IMR-90 (cell line): Measurements from ENCODE around the gene SLC17A8. TPM values are rescaled to one million over a fixed set of nuclear protein-coding genes. Genes with fewer than 3 reads are reported as not detected.

Experiments used
- ATAC-seq: fragments of 200-7000 bp; cut with Tn5 transposase; 2 replicates; pipeline ENCODE4 v1.9.1; 2020; ENCODE audit warnings: low read depth, mild to moderate bottlenecking, moderate library complexity
- BruUV-seq: library from RNA; stranded (reverse); fragments of 400-500 nt; replicated peaks from 2 replicates; lab custom pipeline; 2021; lab: Mats Ljungman, UMichigan
- CTCF ChIA-PET: fragments of 300-600 bp; formaldehyde crosslinking; extraction: SDS; loops from one replicate; lab custom pipeline; 2021; ENCODE audit warnings: antibody characterized with exemption; lab: Yijun Ruan, JAX
- POLR2A ChIA-PET: fragments of 300-600 bp; sonication (Branson Sonifier 250); formaldehyde crosslinking; loops from one replicate; lab custom pipeline; 2022; ENCODE audit warnings: antibody characterized with exemption; ENCODE audit not compliant: unreplicated experiment; lab: Charles Lee
- DNase-seq: peaks from one replicate; pipeline ENCODE4 v3.0.0; 2013
- H2AFZ ChIP-seq: replicated peaks from 2 replicates; pipeline ENCODE3; 2013; ENCODE audit warnings: low read length, mild to moderate bottlenecking; ENCODE audit not compliant: poor library complexity
- H2AK5ac ChIP-seq: 2 replicates; pipeline ENCODE4 v1.6.1; 2013; ENCODE audit warnings: low read depth, low read length, inconsistent platforms
- H2AK9ac ChIP-seq: replicated peaks from 2 replicates; pipeline ENCODE3; 2013; ENCODE audit warnings: mild to moderate bottlenecking, low read depth, low read length, moderate library complexity; ENCODE audit not compliant: poor library complexity
- H2BK120ac ChIP-seq: 2 replicates; pipeline ENCODE4 v1.6.1; 2013; ENCODE audit warnings: low read depth, low read length, inconsistent platforms
- H2BK15ac ChIP-seq: 3 replicates; pipeline ENCODE4 v1.6.1; 2013; ENCODE audit warnings: low read depth, low read length, inconsistent platforms
- H2BK20ac ChIP-seq: 2 replicates; pipeline ENCODE4 v1.6.1; 2013; ENCODE audit warnings: low read depth, mild to moderate bottlenecking, inconsistent platforms, low read length, moderate library complexity
- H2BK5ac ChIP-seq: 2 replicates; pipeline ENCODE4 v1.6.1; 2013; ENCODE audit warnings: mild to moderate bottlenecking, low read depth, low read length, inconsistent platforms; ENCODE audit not compliant: poor library complexity, severe bottlenecking
- H3K14ac ChIP-seq: replicated peaks from 2 replicates; pipeline ENCODE4 v1.6.1; 2013; ENCODE audit warnings: low read depth, low read length, inconsistent platforms
- H3K18ac ChIP-seq: 2 replicates; pipeline ENCODE4 v1.6.1; 2013; ENCODE audit warnings: low read depth, low read length, control low read depth
- H3K23ac ChIP-seq: 2 replicates; pipeline ENCODE4 v1.6.1; 2013; ENCODE audit warnings: low read depth, low read length, inconsistent platforms
- H3K27ac ChIP-seq: 2 replicates; pipeline ENCODE4 v1.5.1; 2013; ENCODE audit warnings: mild to moderate bottlenecking, control low read depth, low read length; ENCODE audit not compliant: insufficient read depth
- H3K27me3 ChIP-seq: 2 replicates; pipeline ENCODE4 v1.6.1; 2013; ENCODE audit warnings: low read length; ENCODE audit not compliant: control insufficient read depth, insufficient read depth
- H3K36me3 ChIP-seq: 2 replicates; pipeline ENCODE4 v1.6.1; 2013; ENCODE audit warnings: low read length, mixed read lengths; ENCODE audit not compliant: control insufficient read depth, insufficient read depth
- H3K4ac ChIP-seq: 2 replicates; pipeline ENCODE4 v1.6.1; 2013; ENCODE audit warnings: low read depth, low read length, inconsistent platforms
- H3K4me1 ChIP-seq: 2 replicates; pipeline ENCODE4 v1.6.1; 2013; ENCODE audit warnings: low read length, mixed read lengths; ENCODE audit not compliant: control insufficient read depth, insufficient read depth
- H3K4me2 ChIP-seq: 2 replicates; pipeline ENCODE4 v1.6.1; 2013; ENCODE audit warnings: low read depth, mild to moderate bottlenecking, control low read depth, low read length, moderate library complexity
- H3K4me3 ChIP-seq: 2 replicates; pipeline ENCODE4 v1.5.1; 2013; ENCODE audit warnings: low read depth, mild to moderate bottlenecking, control low read depth, low read length, moderate library complexity; ENCODE audit not compliant: insufficient read depth
- H3K56ac ChIP-seq: 2 replicates; pipeline ENCODE4 v1.6.1; 2013; ENCODE audit warnings: low read length, inconsistent platforms; ENCODE audit not compliant: insufficient read depth; ENCODE audit errors: extremely low read depth
- H3K79me1 ChIP-seq, 2 experiments: 2 replicates each; pipeline ENCODE4 v1.6.1; 2013; ENCODE audit warnings: low read length in 2 of 2, inconsistent platforms in 1 of 2, low read depth in 1 of 2
- H3K9ac ChIP-seq: 2 replicates; pipeline ENCODE4 v1.6.1; 2013; ENCODE audit warnings: low read depth, low read length, control low read depth
- H3K9me1 ChIP-seq: 2 replicates; pipeline ENCODE4 v1.6.1; 2013; ENCODE audit warnings: low read length, inconsistent platforms; ENCODE audit not compliant: insufficient read depth
- H3K9me3 ChIP-seq: 2 replicates; pipeline ENCODE4 v1.6.1; 2013; ENCODE audit warnings: low read length; ENCODE audit not compliant: control insufficient read depth, insufficient read depth
- H4K20me1 ChIP-seq: 2 replicates; pipeline ENCODE4 v1.6.1; 2013; ENCODE audit warnings: low read length, inconsistent platforms; ENCODE audit not compliant: insufficient read depth
- H4K5ac ChIP-seq: 2 replicates; pipeline ENCODE4 v1.6.1; 2013; ENCODE audit warnings: mild to moderate bottlenecking, low read depth, low read length, control low read depth
- H4K8ac ChIP-seq, 2 experiments: 2 replicates each; pipeline ENCODE4 v1.6.1; 2013; ENCODE audit warnings: low read depth in 2 of 2, low read length in 2 of 2, control low read depth in 1 of 2, inconsistent platforms in 1 of 2
- H4K91ac ChIP-seq: 2 replicates; pipeline ENCODE4 v1.6.1; 2013; ENCODE audit warnings: low read depth, low read length, inconsistent platforms; ENCODE audit not compliant: insufficient read depth
- BHLHE40 ChIP-seq: fragments of 150-350 bp; IDR thresholded peaks from 2 replicates; pipeline ENCODE4 v1.6.1; 2016; ENCODE audit warnings: mild to moderate bottlenecking, low read depth, low read length
- CEBPB ChIP-seq: IDR thresholded peaks from 2 replicates; pipeline ENCODE4 v1.6.1; 2012; ENCODE audit warnings: low read depth, low read length, improper control_type of control experiment
- CHD1 ChIP-seq: IDR thresholded peaks from 2 replicates; pipeline ENCODE4 v1.6.1; 2012; ENCODE audit warnings: low read depth, low read length, improper control_type of control experiment
- CTCF ChIP-seq: conservative IDR thresholded peaks from 2 replicates; pipeline ENCODE4 v1.5.1; 2012; ENCODE audit warnings: mild to moderate bottlenecking, low read depth, low read length, improper control_type of control experiment
- ELK1 ChIP-seq: fragments of 150-350 bp; IDR thresholded peaks from 2 replicates; pipeline ENCODE4 v1.6.1; 2016; ENCODE audit warnings: low read depth, mild to moderate bottlenecking, low read length, moderate library complexity, borderline replicate concordance
- FOS ChIP-seq: fragments of 150-350 bp; IDR thresholded peaks from 2 replicates; pipeline ENCODE4 v1.6.1; 2016; ENCODE audit warnings: low read depth, low read length
- MAFK ChIP-seq: IDR thresholded peaks from 2 replicates; pipeline ENCODE4 v1.6.1; 2012; ENCODE audit warnings: low read depth, low read length, improper control_type of control experiment
- MAZ ChIP-seq: IDR thresholded peaks from 2 replicates; pipeline ENCODE4 v1.6.1; 2012; ENCODE audit warnings: low read depth, mild to moderate bottlenecking, low read length, improper control_type of control experiment, moderate library complexity, borderline replicate concordance
- MXI1 ChIP-seq: IDR thresholded peaks from 2 replicates; pipeline ENCODE4 v1.6.1; 2012; ENCODE audit warnings: low read depth, mild to moderate bottlenecking, low read length, moderate library complexity, borderline replicate concordance
- NFE2L2 ChIP-seq: fragments of 150-350 bp; IDR thresholded peaks from 2 replicates; pipeline ENCODE4 v1.6.1; 2016; ENCODE audit warnings: low read depth, mild to moderate bottlenecking, low read length
- POLR2A ChIP-seq: IDR thresholded peaks from 2 replicates; pipeline ENCODE4 v1.6.1; 2012; ENCODE audit warnings: mild to moderate bottlenecking, low read depth, low read length
- RAD21 ChIP-seq: IDR thresholded peaks from 2 replicates; pipeline ENCODE4 v1.6.1; 2012; ENCODE audit warnings: low read length, improper control_type of control experiment
- RCOR1 ChIP-seq: IDR thresholded peaks from 2 replicates; pipeline ENCODE4 v1.6.1; 2012; ENCODE audit warnings: mild to moderate bottlenecking, low read length, improper control_type of control experiment; ENCODE audit not compliant: insufficient replicate concordance
- RFX5 ChIP-seq: IDR thresholded peaks from 2 replicates; pipeline ENCODE4 v1.8.0; 2012; ENCODE audit warnings: low read depth, mild to moderate bottlenecking, low read length, moderate library complexity
- SMC3 ChIP-seq: fragments of 150-350 bp; IDR thresholded peaks from 2 replicates; pipeline ENCODE4 v1.6.1; 2016; ENCODE audit warnings: low read depth, mild to moderate bottlenecking, antibody characterized with exemption, low read length, moderate library complexity
- WGBS, 2 experiments: methylation state at CpG; one replicate each; pipeline versions ENCODE4 v1.1.5 to v1.1.7; 2013; ENCODE audit warnings: missing lambda C conversion rate in 2 of 2; ENCODE audit not compliant: insufficient read length in 1 of 2; ENCODE audit errors: extremely low coverage in 2 of 2; 5-methylcytosine and 5-hydroxymethylcytosine counted together
- dilution Hi-C: fragments of 300-500 bp; cut with HindIII; formaldehyde crosslinking; loops from one replicate; pipeline ENCODE4 v1.14.3; 2018; ENCODE audit warnings: low sequenced_read_pairs; ENCODE audit not compliant: unreplicated experiment
- in situ Hi-C: fragments of 300-500 bp; cut with MboI; formaldehyde crosslinking; loops from 3 replicates; pipeline ENCODE4 v1.14.3; 2019; ENCODE audit warnings: low sequenced_read_pairs, inconsistent platforms, mixed read lengths
- intact Hi-C: fragments of 100-400 bp; cut with micrococcal nuclease; formaldehyde crosslinking; loops from 2 replicates; pipeline ENCODE4 v1.10.0; 2022
- polyA plus RNA-seq, 3 experiments: library from polyadenylated mRNA; depleted of rRNA; stranded (reverse); fragments of >200 nt; gene quantifications; 2 replicates each; pipeline ENCODE4 v1.2.3, GENCODE V29; 2012; ENCODE audit warnings: low replicate concordance in 1 of 3
- total RNA-seq: library from RNA; depleted of rRNA; stranded (reverse); fragments of >200 nt; gene quantifications from 2 replicates; pipeline ENCODE4 v1.2.3, GENCODE V29; 2012
- TF ChIP-seq, protein P1 (sequence below): fragments of 150-350 bp; IDR thresholded peaks from 2 replicates; pipeline ENCODE4 v1.6.1; 2017; ENCODE audit warnings: mild to moderate bottlenecking, antibody characterized with exemption, low read length, low read depth

SLC17A8 gene
- total and polyA plus RNA-seq, 2 of the 4 experiments (the other 2 are of a cell fraction), result not detected

DNA sequence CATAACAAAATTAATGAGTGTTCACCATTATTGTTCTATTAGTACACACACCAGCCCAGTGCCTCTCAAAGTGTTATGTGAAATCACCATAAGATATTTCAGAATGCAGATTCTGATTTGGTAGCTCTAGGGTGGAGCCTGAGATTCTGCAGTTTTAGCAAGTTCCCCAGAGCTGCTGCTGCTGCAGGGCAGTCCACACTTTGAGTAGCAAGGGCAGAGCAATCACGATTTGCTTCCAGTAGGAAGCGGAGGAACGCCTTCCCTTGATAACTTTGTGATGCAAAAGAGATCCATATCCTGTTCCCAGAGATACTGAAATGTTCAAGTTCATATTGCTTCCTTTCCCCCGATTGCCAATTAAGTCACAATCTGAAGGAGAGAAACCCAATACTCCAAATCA is 57.9 kb downstream of the SLC17A8 start:
- Histone ChIP-seq H3K4me2 (no peak overlapping the region), H4K91ac (no peak overlapping the region), H2BK120ac (no peak overlapping the region), H3K4me3 (no peak overlapping the region), H3K27me3 (no peaks in the 10 kb centered on the region), H3K9me3 (no peaks in the 10 kb centered on the region), H3K14ac (no peak overlapping the region), H3K18ac (no peak overlapping the region), H3K9ac (no peak overlapping the region), H2BK5ac (no peak overlapping the region), H3K27ac (no peak overlapping the region), H2AK5ac (no peak overlapping the region), H2AFZ (no peak overlapping the region), H2BK15ac (no peak overlapping the region), H3K23ac (no peak overlapping the region), H4K5ac (no peak overlapping the region), H3K4ac (no peak overlapping the region), H3K4me1 (no peaks in the 10 kb centered on the region), H4K8ac (no peak overlapping the region), H3K9me1 (no peaks in the 10 kb centered on the region), H4K20me1 (no peaks in the 10 kb centered on the region), H3K36me3 (no peaks in the 10 kb centered on the region), H3K56ac (no peak overlapping the region), H2AK9ac (no peak overlapping the region), H2BK20ac (no peak overlapping the region), H3K79me1 (no peaks in the 10 kb centered on the region)
- ATAC-seq, result no peak
- DNase-seq, result no peak
- no TSS peak for BruUV-seq
- intact Hi-C loops, result no loop called here
- ChIA-PET POLR2A (no interaction called here), CTCF (no interaction called here)
- dilution Hi-C loops, result no loop called here
- in situ Hi-C loops, result no loop called here
- 42% methylated on average over 2 of the region's 4 CpGs; no CpG with 5 or more reads in 1 of the 2 experiments for WGBS, 2 experiments
- TF ChIP-seq BHLHE40, result no peak
- no peak for TF ChIP-seq RAD21
- no peak for TF ChIP-seq RFX5
- TF ChIP-seq, protein P1, sequence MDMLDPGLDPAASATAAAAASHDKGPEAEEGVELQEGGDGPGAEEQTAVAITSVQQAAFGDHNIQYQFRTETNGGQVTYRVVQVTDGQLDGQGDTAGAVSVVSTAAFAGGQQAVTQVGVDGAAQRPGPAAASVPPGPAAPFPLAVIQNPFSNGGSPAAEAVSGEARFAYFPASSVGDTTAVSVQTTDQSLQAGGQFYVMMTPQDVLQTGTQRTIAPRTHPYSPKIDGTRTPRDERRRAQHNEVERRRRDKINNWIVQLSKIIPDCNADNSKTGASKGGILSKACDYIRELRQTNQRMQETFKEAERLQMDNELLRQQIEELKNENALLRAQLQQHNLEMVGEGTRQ, result no peak
- TF ChIP-seq POLR2A, result no peak
- TF ChIP-seq MAFK, result no peak
- TF ChIP-seq NFE2L2, result no peak
- TF ChIP-seq CEBPB, result no peak
- TF ChIP-seq MXI1, result no peak
- no peak for TF ChIP-seq CHD1
- no peak for TF ChIP-seq CTCF
- TF ChIP-seq FOS, result no peak
- no peak for TF ChIP-seq RCOR1
- no peak for TF ChIP-seq MAZ
- TF ChIP-seq ELK1, result no peak
- no peak for TF ChIP-seq SMC3
